Rectal smooth muscle tissue (tissue), 1 donor: ENCODE data around the gene HEPACAM.

Experiments used
- H3K27ac ChIP-seq: one replicate; pipeline ENCODE4 v1.7.0; 2013; ENCODE audit warnings: low read depth, low read length, inconsistent platforms
- H3K27me3 ChIP-seq: one replicate; pipeline ENCODE4 v1.7.0; 2013; ENCODE audit warnings: low read length; ENCODE audit not compliant: control insufficient read depth, insufficient read depth
- H3K36me3 ChIP-seq: one replicate; pipeline ENCODE4 v1.7.0; 2013; ENCODE audit warnings: low read length; ENCODE audit not compliant: control insufficient read depth, insufficient read depth
- H3K4me1 ChIP-seq: one replicate; pipeline ENCODE4 v1.7.0; 2013; ENCODE audit warnings: low read length; ENCODE audit not compliant: control insufficient read depth, insufficient read depth
- H3K4me3 ChIP-seq: one replicate; pipeline ENCODE4 v1.7.0; 2013; ENCODE audit warnings: low read length
- H3K9ac ChIP-seq: one replicate; pipeline ENCODE4 v1.7.0; 2013; ENCODE audit warnings: low read length

The HEPACAM gene

GRCh38 chr11:124938206-124938765, 2.4 kb upstream of the HEPACAM start:
- Histone ChIP-seq H3K4me3 (no peak overlapping the region), H3K27me3 (peaks cover 2% of the 10 kb centered on the region), H3K9ac (no peak overlapping the region), H3K27ac (no peak overlapping the region), H3K36me3 (no peaks in the 10 kb centered on the region), H3K4me1 (no peaks in the 10 kb centered on the region)

GRCh38 chr11:124937336-124937935, 1.6 kb upstream of the HEPACAM start:
- Histone ChIP-seq H3K9ac (no peak overlapping the region), H3K4me1 (no peaks in the 10 kb centered on the region), H3K27ac (no peak overlapping the region), H3K4me3 (no peak overlapping the region), H3K27me3 (peaks cover 2% of the 10 kb centered on the region), H3K36me3 (no peaks in the 10 kb centered on the region)

DNA sequence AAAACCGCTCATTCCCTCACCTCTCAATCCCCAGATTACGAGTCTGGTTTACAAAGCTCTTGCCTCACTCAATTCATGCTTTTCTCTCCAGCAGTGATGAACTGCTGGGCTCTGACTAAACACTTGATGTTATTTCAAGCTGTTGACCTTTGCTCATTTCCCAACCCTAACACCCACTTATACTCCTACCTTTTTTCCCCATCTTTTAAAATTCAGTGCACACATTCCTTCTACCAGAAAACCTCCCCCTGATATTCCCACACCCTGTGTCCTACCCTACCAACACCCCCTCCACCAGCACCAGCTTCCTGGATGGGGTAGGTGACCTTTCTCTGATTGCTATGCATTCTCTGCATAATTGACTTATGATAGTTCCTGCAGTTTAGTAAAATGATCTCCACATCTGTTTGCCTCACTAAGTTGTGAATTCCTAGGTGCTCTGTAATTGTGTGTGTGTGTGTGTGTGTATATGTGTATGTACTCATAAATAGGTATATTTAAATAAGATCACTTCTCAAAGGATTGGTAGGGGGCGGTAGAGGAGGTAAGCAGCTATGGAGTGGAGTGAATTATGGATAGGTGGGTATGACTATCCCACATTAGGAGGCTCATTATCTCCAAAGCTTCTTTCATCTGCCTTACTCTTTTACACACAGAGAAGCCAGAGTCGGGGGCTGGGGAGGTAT, 842 bp downstream of the HEPACAM start:
- peaks cover 2% of the 10 kb centered on the region for H3K27me3 ChIP-seq
- H3K27ac ChIP-seq: no peak overlapping the region
- H3K36me3 ChIP-seq: no peaks in the 10 kb centered on the region
- no peaks in the 10 kb centered on the region for H3K4me1 ChIP-seq
- no peak overlapping the region for H3K9ac ChIP-seq
- no peak overlapping the region for H3K4me3 ChIP-seq

- H3K4me3 ChIP-seq: no peak overlapping the region
- H3K27ac ChIP-seq: no peak overlapping the region
- H3K4me1 ChIP-seq: no peaks in the 10 kb centered on the region
- no peaks in the 10 kb centered on the region for H3K36me3 ChIP-seq
- no peak overlapping the region for H3K9ac ChIP-seq
- H3K27me3 ChIP-seq: no peaks in the 10 kb centered on the region
These were observed 5.0 kb downstream of the HEPACAM start for GRCh38 chr11:124930799-124931198.

DNA sequence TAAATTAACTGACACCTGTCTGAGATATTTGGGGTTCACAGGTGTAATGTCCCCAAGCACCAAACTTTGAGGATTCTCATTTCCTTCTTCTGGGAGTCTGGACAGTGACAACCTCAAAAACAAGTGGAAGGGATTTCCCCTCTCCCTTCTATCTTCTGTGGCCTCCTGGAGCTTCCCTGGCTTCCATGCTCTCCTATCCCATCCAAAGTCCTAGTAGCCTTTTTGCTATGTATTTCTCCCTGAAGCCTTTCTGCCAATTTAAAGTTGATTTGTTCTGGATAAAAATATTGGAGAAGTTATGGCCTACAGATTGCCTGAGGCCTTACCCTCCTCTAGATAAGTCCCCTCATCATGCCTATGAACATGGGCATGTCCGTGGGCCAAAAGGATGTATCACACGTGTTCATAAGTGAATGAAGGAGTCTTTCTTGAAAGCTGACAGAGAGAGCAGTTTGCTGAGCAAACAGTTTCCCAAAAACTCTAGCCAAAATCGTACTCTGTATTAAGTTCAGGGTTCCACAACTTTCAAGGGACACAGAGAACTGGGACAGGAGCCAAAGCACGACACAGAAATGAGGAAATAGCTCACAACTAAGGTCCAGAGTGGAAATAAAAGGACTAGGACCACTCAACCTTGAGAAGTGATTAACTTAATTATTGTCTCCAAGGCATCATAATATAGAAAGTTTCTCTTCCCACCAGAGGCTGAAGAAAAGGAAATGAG, 6.7 kb downstream of the HEPACAM start:
- Histone ChIP-seq H3K4me1 (no peaks in the 10 kb centered on the region), H3K9ac (no peak overlapping the region), H3K27me3 (no peaks in the 10 kb centered on the region), H3K36me3 (no peaks in the 10 kb centered on the region), H3K4me3 (no peak overlapping the region), H3K27ac (no peak overlapping the region)

DNA sequence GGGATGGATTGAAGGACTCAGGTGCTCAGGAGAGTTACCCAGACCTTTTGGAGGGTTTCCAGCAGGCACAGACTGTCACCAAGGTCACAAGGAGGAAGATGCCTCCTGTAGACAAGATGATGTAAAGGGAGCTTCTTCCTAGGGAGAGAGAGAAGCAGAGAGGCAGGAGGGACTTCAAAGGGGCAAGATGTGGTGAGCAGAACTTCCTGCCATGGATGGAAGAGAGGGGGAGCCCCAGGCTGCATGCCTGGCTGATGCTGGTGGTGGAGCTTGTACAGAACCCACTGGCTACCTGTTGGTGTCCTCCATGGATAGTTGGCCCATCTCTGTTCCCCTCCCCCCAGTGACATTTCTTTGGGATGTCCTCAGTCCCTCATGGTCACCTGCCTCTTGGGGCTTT, 12.6 kb downstream of the HEPACAM start:
- no peak overlapping the region for H3K4me3 ChIP-seq
- H3K27me3 ChIP-seq: peaks cover 2% of the 10 kb centered on the region
- no peaks in the 10 kb centered on the region for H3K36me3 ChIP-seq
- peaks cover 2% of the 10 kb centered on the region for H3K4me1 ChIP-seq
- H3K27ac ChIP-seq: no peak overlapping the region
- no peak overlapping the region for H3K9ac ChIP-seq

- Histone ChIP-seq H3K9ac (no peak overlapping the region), H3K4me1 (peaks cover 2% of the 10 kb centered on the region), H3K27ac (no peak overlapping the region), H3K4me3 (no peak overlapping the region), H3K27me3 (peaks cover 2% of the 10 kb centered on the region), H3K36me3 (no peaks in the 10 kb centered on the region)
These were observed 13.0 kb downstream of the HEPACAM start for GRCh38 chr11:124922831-124923230.

- no peak overlapping the region for H3K27ac ChIP-seq
- peaks cover 2% of the 10 kb centered on the region for H3K27me3 ChIP-seq
- no peak overlapping the region for H3K9ac ChIP-seq
- H3K4me3 ChIP-seq: peak overlapping the region; percentile 51
- no peaks in the 10 kb centered on the region for H3K36me3 ChIP-seq
- peaks cover 2% of the 10 kb centered on the region for H3K4me1 ChIP-seq
These were observed 14.8 kb downstream of the HEPACAM start for GRCh38 chr11:124920870-124921609.

DNA sequence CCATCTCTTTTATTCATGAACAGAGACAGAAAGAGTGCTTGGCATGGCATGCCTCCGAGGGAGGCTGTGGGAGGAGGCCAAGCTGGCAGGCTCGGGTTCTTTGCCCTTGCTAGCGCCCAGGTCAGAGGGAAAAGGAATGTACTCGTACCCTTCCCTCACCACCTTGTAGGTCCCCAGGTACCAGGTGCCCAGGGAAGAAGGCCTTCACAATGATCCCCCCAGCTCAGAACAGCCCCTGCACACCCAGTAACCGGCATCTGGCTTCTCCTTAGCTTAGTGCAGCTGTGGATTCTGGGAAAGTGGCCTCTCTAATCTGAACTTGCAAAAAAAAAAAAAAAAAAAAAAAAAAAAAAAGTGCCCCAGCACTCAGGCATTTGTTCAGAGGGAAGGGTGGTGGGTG, 15.5 kb downstream of the HEPACAM start:
- Histone ChIP-seq H3K36me3 (no peaks in the 10 kb centered on the region), H3K4me3 (peak overlapping the region; percentile 51), H3K27ac (no peak overlapping the region), H3K4me1 (peaks cover 2% of the 10 kb centered on the region), H3K9ac (no peak overlapping the region), H3K27me3 (peaks cover 2% of the 10 kb centered on the region)

GRCh38 chr11:124919898-124920297, 15.9 kb downstream of the HEPACAM start:
- Histone ChIP-seq H3K36me3 (no peaks in the 10 kb centered on the region), H3K27ac (no peak overlapping the region), H3K9ac (no peak overlapping the region), H3K4me1 (peaks cover 2% of the 10 kb centered on the region), H3K4me3 (no peak overlapping the region), H3K27me3 (peaks cover 2% of the 10 kb centered on the region)

- no peak within 1 kb of the TSS for H3K4me3 ChIP-seq
- H3K4me1 ChIP-seq: peaks cover 2% of the 10 kb centered on the region
- H3K9ac ChIP-seq: no peak within 1 kb of the TSS
- no peaks in the 10 kb centered on the region for H3K36me3 ChIP-seq
- H3K27me3 ChIP-seq: peaks cover 2% of the 10 kb centered on the region
- H3K27ac ChIP-seq: no peak within 1 kb of the TSS
These were observed 16.9 kb downstream of the HEPACAM start, which contains the start of gene HEPN1 for GRCh38 chr11:124918950-124919349. Gene HEPN1 (plus strand): TSS chr11:124919250.

DNA sequence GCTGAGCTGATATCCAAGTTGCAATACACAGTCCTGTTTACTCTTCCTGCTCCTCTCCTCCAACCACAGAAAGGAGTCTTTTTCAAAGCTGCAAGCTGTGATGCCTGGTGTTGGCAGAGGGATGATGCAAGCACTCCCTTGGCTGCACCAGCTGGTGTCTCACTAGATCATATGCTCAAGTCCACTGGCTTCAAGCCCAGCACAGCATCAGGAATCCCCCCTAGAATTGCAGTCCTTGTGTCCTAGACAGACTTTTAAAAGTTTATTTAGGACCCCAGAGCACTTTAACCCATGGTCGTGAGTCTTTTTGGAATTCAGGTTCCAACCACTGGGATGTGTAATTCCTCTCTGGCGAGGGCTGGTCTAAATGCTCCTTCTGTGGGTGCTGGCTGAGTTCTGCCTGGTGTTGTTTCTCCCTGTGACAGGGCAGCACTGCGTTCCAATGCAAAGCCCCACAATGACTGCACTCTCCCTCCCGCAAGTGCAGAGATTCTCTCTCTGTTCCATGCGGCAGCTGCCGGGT, 18.7 kb downstream of the HEPACAM start:
- H3K9ac ChIP-seq: no peak overlapping the region
- no peaks in the 10 kb centered on the region for H3K27me3 ChIP-seq
- no peaks in the 10 kb centered on the region for H3K36me3 ChIP-seq
- peaks cover 2% of the 10 kb centered on the region for H3K4me1 ChIP-seq
- H3K27ac ChIP-seq: no peak overlapping the region
- H3K4me3 ChIP-seq: no peak overlapping the region
